ENCODE measurements around the gene ITGA5. TPM values are rescaled to one million over a fixed set of nuclear protein-coding genes. Genes with fewer than 3 reads are reported as not detected.

ITGA5 gene
- 141 and 228 TPM in 2 replicates for total RNA-seq

DNA sequence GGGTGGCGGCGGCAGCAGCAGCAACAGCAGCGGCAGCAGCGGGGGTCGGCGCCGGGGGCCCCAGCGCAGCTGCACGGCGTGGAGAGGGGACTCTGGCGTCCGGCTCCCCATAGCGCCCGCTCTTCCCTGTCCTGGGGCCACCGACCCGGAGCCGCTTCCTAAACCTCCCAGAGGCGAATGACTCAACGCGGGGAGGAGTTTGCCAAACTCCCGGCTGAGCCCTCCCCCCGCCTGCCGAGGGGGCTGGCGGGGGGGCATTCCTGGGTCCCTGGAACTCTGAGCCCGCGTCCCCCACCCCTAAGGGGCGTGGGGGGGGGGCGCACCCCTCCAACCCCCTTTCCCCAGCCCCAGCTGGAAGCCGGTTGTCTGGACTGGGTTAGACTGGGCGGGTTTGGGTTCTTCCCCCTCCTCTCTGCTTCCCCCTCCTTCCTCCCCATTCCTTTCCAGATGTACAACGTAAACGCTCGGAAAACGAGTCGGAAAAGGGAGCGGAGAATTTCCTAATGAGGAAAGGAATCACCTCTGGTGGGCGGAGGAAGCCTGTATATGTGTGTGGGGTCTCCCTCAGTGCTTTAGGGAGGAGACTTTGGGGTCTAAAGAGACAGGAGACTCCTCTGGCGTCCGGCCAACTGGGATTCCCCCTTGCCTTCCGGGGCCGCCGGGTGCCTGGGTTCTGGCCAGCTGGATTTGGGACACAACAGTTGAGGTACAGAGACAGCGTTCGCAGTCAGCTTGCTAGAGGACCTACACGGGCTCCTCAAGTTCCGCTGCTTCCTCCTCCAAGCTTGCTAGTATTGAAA is at the start of gene ITGA5:
TSS of gene ITGA5 (minus strand) at position 179 of the 800 bp plus-strand sequence. CDS start at position 111, 68 bp downstream.

DNA sequence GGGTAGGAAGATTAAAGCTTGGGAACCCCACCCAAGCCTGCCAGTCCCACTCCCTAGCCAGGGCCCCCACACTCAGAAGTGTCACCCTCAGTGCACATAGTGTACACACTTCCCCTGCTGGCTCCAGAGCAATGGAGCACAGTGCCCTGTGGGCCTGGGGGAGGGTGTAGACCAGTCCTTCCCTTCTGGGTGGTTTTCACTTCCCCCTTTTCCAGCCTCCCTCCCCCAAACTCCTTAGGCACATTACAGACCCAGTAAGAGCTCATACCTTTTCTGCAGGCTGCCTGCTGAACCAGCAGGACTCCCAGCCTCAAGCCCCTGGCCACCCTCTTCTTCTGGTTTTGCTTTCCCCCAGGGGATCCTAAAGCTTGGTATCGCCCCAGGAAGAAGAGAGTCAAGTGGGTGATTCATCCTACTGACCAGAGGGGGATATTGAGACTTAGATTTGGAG is 34.5 kb downstream of the ITGA5 start, which contains the start of gene ZNF385A:
TSS of gene ZNF385A (minus strand) at position 143 of the 451 bp plus-strand sequence. CDS start 219 bp downstream, outside the sequence.

DNA sequence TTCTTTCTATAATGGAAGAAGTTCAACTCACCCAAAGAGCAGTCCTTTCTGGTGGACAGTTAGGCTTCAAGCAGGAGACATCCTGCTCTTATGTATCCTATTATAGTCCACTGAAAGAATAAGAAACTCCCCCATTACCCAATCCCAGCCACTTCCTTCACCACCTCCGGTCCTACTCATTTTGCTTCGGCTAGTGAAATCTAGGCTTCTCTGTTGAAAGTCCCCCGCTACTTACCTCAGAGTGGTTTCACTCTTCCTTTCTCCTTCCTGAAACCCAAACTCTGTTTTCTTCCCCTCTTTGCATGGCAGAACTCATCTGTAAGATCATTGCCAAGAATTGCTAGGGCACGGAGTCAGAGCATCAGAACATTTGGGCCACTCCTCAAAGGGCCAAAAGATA is 54.7 kb downstream of the ITGA5 start, which contains the start of gene GPR84:
TSS of gene GPR84 (minus strand) at position 74 of the 400 bp plus-strand sequence. CDS start 635 bp downstream, outside the sequence.

Other genes with a start within 250 kb of the ITGA5 start
- 31.6 and 45.0 TPM in 2 replicates for gene SMUG1, start 230.3 kb downstream of the ITGA5 start, total RNA-seq
- gene CBX5, start 139.1 kb downstream of the ITGA5 start, total RNA-seq, result 44.6 and 73.7 TPM in 2 replicates
- 330 and 435 TPM in 2 replicates for gene HNRNPA1, start 138.5 kb downstream of the ITGA5 start, total RNA-seq
- 0.63 TPM in 1 of 2 replicates, not detected in the other for gene NFE2, start 118.3 kb downstream of the ITGA5 start, total RNA-seq
- 78.7 and 94.2 TPM in 2 replicates for gene COPZ1, start 94.1 kb downstream of the ITGA5 start, total RNA-seq
- gene GPR84, start 54.8 kb downstream of the ITGA5 start, total RNA-seq, result not detected in 2 replicates
- 5.9 and 11.5 TPM in 2 replicates for gene ZNF385A, start 34.5 kb downstream of the ITGA5 start, total RNA-seq
- gene GTSF1, start 54.3 kb upstream of the ITGA5 start, total RNA-seq, result not detected in 2 replicates
- gene NCKAP1L, start 78.5 kb upstream of the ITGA5 start, total RNA-seq, result under 0.01 and 0.16 TPM in 2 replicates
- under 0.01 and 1.9 TPM in 2 replicates for gene PDE1B, start 130.3 kb upstream of the ITGA5 start, total RNA-seq
- 0.98 and 6.1 TPM in 2 replicates for gene PPP1R1A, start 169.4 kb upstream of the ITGA5 start, total RNA-seq
- not detected in 2 replicates for gene LACRT, start 215.6 kb upstream of the ITGA5 start, total RNA-seq
- gene DCD, start 229.1 kb upstream of the ITGA5 start, total RNA-seq, result not detected in 2 replicates